DND-41 (cell line): Measurements from ENCODE around the gene SEC14L5.

Experiments used
- CTCF ChIP-seq: IDR thresholded peaks from 2 replicates; pipeline ENCODE4 v1.5.1; 2012; ENCODE audit warnings: borderline replicate concordance, low read length, moderate library complexity, mild to moderate bottlenecking; ENCODE audit not compliant: poor library complexity, severe bottlenecking; ENCODE audit errors: extremely low read depth
- EZH2 ChIP-seq: IDR thresholded peaks from 3 replicates; pipeline ENCODE4 v1.6.1; 2012; ENCODE audit warnings: borderline replicate concordance, low read depth, mild to moderate bottlenecking, moderate library complexity, low read length, inconsistent platforms; ENCODE audit not compliant: severe bottlenecking

GRCh38 chr16:4933433-4933832, 24.7 kb upstream of the SEC14L5 start:
- TF ChIP-seq CTCF (no peak), EZH2 (no peak)
